Activated CD8-positive, alpha-beta memory T cell treated with anti-CD3 and anti-CD28 coated beads, Interleukin-2, amount 50 U/mL, for 1 hour (primary cell): ENCODE results near the gene GNA12.
"Not testable (repeated sequence)": the region's sequence is repeated elsewhere in the genome, so short reads cannot be mapped to it uniquely, and the experiment has no call there.

Experiments used
- DNase-seq: peaks from one replicate; pipeline ENCODE4 v3.0.0-alpha.2; 2020; ENCODE audit errors: extremely low read depth

GNA12 gene

DNA sequence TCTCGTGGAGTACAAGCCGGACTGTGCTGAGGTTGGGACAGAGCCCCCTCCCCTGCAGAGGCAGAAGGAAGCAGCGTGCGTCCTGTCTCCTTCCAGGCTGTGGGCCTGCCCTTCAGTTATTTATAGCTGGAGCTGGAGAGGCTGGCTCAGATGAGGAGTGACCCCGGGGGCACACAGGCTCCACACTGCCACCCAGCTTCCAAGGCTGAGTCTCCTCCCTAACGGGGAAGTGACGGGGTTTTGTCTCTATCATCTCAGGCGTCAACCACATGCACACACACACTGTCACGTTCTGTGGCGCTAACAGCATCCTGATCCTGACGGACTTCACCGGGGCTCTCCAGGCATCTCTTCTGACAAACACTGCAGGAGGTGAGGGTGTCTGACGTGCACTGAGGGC, 130.7 kb downstream of the GNA12 start:
- DNase-seq: no peak

DNA sequence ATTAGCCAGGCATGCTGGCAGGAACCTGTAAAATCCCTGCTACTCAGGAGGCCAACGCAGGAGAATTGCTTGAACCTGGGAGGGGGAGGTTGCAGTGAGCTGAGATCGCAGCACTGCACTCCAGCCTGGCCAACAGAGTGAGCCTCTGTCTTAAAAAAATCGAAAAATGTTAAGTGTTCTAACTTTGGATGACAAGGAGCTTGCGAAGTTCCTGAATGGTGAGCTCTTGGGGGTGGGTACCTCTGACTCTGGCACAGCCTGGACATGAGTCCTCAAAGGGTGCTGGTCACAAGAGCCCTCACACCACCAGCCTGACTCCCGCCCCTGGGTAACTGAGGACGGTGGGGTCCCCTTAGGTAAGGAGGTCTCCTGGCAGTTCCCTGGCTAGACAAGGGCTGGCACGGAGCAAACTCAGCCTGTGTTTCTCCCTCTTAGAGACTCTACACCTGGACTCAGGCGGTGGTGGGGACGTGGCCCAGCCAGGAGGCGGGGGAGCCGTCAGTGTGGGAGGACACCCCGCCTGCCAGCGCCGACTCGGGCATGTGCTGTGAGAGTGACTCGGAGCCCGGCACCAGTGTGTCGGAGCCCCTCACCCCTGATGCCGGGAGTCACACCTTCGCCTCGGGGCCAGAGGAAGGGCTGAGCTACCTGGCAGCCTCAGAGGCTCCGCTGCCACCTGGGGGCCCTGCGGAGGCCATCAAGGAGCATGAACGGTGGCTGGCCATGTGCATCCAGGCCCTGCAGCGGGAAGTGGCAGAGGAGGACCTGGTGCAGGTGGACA, 132.0 kb downstream of the GNA12 start:
- no peak for DNase-seq

DNA sequence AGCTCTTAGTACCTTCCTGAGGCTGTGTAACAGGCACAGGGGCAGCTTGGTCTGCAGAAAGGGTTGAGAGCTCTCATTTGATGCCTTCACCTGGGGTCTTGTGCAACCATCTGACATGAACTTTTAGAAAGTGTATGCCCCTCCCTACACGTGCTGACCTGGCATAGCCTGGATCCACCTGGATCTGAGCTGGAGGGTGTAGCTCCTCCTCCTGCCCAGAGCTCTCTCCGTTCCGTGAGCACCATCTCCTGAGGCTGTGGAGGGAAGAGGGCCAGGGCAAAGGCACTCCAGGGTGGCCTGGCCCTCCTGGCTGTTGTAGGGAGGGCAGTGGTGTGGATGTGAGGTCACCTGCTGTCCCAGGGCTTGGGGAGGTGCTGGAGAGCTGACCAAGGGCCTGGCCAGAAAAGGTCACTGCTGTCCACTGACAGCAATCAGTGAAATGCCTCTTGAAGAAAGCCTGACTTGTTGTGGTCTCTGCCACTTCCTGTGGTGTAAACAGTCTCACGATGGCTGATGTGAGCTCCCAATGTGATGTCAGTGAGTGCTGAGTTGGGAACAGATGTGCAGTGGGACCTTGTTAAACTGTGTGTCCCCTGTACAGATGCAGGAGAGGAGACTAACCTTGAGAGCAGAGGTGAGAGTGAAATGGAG, 133.1 kb downstream of the GNA12 start:
- DNase-seq: no peak

DNA sequence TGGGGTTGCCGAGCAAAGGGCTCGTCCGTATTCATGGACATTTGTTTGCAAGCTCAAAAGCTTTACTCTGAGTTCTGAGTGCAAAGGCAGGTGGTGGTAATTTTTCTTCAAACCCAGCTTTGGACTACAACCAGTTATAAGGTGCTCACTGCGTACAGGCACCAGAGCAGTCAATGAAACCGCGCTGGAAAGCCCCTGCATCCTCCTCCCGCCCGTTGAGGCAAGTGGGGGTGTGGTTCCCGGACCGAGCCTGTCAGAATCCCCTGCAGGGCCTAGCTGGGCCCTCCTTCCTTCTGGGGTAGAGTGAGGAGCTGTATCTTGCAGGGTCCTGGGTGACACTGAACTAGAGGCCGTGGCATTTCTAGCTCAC, 133.8 kb downstream of the GNA12 start:
- no peak for DNase-seq

DNA sequence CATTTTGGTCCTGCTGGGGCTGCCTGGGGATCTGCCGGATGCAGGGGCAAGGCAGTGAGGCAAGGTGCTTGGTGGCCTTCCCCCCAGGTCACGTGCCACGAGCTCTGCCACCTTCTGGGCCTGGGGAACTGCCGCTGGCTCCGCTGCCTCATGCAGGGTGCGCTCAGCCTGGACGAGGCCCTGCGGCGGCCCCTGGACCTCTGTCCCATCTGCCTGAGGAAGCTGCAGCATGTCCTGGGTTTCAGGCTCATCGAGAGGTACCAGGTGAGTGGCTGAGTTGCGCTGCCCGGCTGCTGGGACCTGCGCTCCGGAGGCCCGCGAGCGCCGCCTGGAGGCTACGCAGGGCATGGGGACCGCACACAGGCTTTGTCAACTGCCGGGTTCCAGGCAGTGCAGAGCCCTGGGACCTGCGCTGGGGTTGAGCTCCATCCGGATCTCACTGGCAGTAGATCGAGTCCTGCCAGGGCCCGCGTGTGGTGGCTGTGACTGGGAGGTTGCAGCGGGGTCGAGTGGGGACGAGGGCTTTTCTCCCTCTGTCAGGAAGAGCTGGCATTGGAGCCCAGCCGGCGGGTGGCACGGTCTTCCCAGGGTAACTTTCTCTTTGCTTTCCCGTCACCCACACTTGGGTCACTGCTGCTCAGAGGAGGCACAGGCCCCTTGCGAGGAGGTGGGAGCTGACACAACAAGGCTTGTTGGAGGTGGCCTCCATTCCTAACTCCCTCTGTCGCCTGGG, 134.4 kb downstream of the GNA12 start:
- no peak for DNase-seq

DNA sequence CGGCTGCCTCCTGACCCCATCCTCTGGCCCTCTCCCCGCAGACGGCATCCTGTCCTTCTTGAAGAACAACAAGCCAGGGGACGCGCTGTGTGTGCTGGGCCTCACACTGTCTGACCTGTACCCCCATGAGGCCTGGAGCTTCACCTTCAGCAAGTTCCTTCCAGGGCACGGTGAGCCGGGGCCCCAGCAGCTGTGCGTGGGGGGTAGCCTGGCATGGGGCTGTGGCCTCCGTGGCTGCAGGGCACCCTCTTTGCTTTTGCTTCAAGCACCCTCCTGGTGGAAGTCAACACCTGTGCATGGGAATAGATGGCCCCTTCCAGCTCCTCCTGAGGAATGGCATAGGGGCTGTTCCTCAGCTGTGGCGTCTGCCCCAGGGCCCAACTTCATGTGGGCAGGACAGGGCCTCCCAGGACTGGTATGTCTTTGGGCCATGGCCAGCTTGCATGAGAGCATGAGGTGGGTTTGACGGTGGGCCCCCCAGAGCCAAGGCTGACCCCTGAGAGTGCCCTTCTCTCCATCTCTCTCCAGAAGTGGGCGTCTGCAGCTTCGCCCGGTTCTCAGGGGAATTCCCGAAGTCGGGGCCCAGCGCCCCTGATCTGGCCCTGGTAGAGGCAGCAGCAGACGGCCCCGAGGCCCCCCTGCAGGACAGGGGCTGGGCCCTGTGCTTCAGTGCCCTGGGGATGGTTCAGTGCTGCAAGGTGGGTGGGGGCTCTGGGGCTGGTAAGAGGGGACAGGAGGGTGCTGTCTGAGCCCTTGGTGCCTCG, 135.4 kb downstream of the GNA12 start:
- DNase-seq: no peak

DNA sequence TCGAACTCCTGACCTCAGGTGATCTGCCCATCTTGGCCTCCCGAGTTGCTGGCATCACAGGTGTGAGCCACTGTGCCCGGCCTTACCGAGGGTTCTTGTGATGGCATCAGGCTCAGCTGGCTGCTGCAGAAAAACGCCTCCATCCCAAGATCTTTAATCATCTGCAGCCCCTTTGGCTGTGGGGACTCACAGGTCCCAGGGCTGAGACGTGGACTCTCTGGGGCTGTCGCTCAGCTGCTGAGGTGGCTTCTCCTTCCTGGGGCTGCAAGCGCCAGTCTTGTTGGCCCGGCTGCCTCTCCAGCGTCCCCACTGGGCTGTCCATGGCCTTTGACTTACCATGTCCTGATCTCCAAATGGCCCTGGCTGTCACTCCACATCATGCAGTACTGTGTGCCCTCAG, 136.1 kb downstream of the GNA12 start:
- no peak for DNase-seq

DNA sequence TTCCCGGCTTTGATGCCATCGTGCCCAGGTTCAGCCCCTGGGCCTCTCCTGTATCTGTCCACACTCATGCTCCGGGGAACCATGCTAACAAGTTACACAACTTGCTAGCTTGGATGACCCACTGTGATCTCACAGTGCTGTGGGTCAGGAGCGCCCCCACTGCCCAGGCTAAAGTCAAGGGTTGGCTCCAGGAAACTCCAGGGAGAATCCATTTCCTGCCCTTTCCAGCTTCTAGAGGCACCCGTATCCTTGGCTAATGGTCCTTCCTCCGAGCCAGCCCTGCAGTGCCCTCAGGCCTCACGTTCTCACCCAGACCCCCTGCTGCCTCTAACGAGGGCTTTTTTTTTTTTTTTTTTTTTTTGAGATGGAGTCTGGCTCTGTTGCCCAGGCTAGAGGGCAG, 136.6 kb downstream of the GNA12 start:
- no peak for DNase-seq

DNA sequence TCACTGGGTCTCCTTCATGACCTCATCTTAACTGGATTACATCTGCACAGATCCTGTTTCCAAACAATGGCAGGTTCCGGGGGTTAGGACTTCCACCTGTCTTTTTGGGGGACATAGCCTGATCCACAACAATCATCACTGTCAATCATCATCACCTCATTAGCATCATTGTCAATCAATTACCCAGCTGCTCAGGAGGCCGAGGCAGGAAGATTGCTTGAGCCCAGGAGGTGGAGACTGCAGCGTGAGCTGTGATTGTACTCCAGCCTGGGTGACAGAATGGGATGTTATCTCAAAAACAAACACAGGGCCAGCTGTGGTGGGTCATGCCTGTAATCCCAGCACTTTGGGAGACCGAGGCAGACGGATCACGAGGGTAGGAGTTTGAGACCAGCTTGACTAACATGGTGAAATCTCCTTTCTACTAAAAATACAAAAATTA, 137.4 kb downstream of the GNA12 start:
- DNase-seq: no peak

DNA sequence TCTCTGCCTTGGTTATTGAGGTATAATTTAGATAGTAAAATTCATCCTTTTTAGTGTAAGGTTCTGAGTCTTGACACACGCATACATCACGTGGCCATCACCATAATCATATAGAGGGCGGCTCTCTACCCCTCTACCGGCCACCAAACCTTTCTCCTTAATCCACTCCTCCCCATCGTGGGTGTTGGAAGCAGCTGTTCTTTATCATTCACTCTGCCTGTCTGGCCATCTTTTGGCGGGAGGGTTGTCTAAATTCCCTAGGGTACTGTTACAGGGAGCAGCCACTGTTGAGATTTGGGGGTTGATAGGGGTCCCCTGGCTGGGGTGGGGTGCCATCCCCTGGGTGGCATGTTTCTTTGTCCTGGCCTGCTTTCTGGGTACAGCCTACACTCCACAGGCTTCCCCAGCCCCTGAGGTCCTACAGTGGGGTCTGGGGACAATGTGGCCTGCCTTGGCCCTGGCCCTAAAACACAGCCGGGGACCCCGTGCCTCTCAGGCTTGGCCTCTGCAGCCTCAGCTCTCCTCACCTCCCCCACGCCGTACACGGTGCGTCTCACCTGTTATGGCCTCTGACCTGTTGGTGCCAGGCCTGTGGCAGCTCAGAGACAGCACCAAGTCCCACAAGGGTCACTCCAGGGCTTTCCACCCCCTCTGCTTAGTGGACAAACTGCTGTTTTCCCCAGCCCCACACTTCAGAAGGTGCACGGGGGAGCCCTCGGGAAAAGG, 138.6 kb downstream of the GNA12 start:
- DNase-seq: no peak

DNA sequence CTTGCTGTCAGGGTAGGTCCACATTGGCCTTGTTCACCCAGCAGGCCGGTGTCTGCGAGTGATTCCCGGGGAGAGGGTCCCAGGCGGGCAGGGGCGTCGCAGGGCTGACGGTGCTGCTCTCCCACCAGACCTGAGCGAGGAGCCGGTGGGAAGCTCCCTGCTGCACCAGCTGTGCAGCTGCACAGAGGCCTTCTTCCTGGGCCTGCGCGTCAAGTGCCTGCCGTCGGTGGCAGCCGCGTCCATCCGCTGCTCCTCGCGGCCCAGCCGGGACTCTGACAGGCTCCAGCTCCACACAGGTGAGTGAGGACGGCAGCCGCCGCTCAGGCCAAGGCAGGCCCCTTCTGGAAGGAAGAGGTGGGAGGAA, 141.5 kb downstream of the GNA12 start:
- no peak for DNase-seq

DNA sequence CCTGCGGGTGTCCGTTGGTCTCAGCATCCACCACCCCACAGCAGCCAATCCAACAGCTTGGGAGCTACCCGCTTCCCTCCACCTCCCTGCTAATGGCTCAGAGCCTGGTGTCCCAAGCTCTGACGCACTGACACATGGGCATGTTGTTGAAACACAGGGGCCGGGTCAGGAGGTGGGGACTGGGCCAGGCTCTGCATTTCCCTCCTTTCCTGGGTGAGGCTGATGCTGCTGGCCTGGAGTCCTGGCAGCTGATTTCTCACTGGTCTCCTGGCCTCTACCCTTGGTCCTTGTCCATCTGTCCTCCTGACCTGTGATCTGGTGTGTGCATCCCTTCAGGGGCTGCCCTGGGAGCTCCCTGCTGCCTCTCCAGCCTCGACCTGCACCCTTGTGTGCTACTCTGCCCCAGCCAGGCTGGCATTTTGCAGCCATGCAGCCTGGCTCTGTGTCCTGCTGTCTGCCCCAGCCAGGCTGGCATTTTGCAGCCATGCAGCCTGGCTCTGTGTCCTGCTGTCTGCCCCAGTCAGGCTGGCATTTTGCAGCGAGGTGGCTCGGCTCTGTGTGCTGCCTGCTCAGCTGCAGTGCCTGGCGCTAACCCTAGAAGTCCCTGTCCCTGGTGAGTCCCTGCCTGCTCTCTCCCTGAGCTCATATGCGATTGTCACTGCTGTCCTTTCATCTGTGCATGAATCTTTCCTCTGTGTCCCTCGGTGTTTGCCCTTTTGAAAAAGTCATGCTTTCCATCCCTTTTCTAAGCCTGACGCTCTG, 142.1 kb downstream of the GNA12 start:
- DNase-seq: no peak

DNA sequence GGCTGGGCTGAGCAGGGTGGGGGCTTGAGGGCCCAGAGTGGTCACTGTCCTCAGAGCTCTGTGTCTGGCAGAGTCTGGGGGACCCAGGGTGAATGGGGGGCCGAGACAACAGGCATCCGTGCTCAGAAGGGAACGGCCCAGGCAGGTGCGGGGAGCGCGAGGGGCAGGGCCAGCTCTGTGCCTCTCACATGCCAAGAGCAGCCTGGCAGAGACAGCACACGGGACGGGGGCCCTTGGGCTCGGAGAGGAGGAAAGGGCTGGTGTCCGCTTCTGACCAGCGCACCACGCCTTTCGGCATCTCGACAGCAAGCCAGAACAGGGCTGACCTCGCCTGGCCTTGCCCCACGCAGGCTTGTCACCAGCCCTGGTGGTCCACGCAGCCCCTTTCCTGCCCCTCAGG, 142.7 kb downstream of the GNA12 start:
- DNase-seq: no peak

DNA sequence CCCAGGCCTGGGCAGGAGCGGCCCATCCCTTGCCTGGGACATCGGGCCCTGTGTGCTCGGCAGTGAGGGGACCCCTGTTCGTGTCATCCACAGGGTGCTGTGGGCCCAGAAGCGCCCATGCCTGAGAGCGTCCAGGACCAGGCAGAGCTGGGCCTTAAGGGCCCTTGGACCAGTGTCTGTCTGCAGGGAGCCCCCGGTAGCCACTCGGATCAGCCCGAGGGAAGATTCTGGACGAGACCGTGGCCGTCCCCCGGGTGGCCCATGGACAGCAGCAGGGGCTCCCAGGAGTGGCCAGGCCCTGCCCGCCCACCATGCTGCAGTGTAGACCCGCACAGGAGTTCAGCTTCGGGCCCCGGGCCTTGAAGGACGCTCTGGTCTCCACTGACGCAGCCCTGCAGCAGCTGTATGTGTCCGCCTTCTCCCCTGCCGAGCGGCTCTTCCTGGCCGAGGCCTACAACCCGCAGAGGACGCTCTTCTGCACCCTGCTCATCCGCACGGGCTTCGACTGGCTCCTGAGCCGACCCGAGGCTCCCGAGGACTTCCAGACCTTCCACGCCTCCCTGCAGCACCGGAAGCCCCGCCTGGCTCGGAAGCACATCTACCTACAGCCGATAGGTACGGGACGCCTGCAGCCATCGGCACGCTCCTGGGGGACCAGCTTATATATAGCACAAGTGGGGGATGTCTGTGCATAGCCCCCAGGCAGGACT, 143.8 kb downstream of the GNA12 start:
- DNase-seq: no peak

DNA sequence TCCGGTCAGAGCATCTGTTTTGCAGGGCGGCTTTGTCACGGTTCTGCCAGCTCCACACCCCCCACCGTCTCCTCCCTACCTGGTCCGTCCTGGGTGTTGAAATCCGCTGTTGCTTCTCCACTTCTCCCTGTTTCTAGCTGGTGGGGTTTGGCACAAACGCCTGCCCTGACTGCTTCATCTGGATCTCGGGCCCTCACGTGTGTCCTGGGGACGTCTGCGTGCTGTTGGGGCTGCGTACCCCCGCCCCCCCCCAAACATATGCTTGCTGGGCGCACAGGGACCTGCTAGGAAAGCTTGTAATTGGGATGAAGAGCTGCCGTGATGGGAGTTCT, 144.9 kb downstream of the GNA12 start:
- DNase-seq: no peak

DNA sequence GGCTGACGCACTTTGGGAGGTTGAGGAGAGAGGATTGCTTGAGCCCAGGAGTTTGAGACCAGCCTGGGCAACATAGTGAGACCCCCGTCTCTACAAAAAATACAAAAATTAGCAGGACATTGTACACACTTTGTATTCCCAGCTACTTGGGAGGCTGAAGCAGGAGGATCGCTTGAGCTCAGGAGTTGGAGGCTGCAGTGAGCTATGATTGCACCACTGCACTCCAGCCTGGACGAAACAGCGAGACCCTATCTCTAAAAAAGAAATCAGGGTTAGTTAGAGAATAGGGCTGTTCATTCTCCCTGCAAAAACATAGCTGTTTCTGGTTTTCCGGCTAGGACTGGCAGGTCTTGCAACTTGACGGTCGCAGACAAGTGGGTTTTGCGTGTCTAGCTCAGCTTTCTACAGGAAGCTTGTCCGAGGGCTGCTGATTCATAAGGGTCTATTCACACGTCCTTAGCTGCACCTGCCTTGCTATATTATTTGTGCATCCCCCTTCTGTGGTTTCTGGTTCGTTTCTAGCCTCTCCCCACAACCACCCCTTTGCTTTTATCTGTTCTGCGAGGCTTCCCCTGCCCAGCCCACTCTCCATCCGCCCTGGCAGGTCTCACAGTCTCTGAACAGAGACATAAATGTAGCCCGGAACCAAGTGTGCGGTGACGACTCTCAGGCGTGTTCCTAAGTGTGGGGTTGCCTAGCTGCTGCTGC, 145.4 kb downstream of the GNA12 start:
- peak; percentile 69 for DNase-seq

DNA sequence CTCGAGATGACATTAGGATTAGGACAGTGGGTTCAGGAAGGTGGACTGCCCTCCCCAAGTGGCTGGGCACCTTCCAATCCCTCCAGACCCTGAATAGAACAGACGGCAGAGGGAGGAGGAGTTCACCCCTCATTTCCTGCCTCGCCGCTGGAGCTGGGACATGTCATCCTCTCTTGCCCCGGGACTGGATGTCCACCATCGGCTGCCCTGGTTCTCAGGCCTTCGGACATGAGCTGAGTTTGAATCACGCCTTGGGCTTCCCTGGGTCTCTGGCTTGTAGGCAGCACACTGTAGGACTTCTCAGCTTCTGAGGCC, 150.0 kb downstream of the GNA12 start:
- not testable (repeated sequence) for DNase-seq

DNA sequence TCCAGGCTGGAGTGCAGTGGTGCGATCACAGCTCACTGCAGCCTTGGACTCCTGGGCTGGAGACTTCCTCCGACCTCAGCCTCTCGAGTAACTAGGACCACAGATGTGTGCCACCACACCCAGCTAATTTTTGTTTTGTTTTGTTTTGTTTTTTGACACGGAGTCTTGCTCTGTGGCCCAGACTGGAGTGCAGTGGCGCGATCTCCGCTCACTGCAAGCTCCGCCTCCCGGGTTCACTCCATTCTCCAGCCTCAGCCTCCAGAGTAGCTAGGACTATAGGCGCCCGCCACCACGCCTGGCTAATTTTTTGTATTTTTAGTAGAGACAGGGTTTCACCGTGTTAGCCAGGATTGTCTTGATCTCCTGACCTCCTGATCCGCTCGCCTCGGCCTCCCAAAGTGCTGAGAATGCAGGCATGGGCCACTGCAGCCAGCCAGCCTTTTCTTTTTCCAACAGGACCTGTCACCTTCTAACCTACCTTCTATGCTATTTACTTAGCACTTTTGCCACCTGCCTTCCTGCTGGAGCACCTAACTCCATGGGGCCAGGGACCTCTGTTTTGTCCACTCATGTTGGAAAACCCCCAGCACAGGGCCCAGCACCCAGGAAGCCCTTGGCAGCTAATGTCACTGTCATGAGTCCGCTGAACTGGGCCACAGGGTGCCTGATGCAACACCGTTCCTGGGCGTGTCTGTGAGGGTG, 150.5 kb downstream of the GNA12 start:
- not testable (repeated sequence) for DNase-seq

DNA sequence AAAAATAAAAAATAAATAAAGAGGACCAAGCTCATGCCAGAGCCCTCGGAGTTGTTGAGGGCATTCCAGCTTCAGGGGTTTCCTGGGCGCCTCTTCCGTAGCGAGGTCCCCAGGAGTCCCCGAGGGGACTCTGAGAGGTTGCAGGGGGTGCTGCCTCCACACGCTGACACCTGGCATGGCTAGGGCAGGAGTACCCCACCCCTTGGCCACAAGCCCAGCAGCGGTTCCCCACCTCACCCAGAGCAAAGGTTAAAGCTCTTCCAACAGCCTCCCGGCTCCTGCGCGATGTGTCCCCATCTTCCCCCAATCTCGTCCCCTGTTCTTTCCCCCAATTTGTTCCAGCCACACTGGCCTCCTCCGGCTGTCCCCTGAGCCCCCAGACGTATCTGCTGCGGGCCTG, 151.6 kb downstream of the GNA12 start:
- DNase-seq: no peak
